ENCODE measurements around the gene KLK5. TPM values are rescaled to one million over a fixed set of nuclear protein-coding genes. Genes with fewer than 3 reads are reported as not detected.

The KLK5 gene
- total and polyA plus RNA-seq, 4 donors, result not detected

DNA sequence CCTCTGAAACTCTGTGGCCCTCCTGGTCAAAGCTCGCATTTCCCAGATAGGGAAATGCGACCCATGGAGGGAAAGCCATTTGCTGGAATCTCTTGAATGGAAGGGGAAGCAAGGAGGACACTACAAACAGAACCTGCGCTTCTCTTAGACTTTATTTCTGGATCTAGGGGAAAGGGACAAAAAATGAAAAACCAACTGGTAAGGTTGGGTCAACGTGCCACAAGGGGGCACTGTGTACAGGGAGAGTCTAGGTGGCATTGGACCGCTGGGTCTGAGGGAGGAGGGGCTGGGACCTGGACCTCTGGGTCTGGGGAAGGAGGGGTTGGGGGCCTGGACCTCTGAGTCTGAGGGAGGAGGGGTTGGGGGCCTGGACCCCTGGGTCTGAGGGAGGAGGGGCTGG is 46.6 kb downstream of the KLK5 start:
- Histone ChIP-seq H3K4me3 (ENCODE audit: low read depth in 1 of 3, low read length in 3 of 3) (no peak overlapping the region), H3K27me3 (ENCODE audit: control insufficient read depth in 4 of 4, insufficient read depth in 4 of 4, low read length in 3 of 4) (peaks cover 0 to 8% (median 3%) of the 10 kb centered on the region in 4 donors), H3K9me3 (ENCODE audit: control insufficient read depth in 4 of 4, low read length in 3 of 4) (no peaks in the 10 kb centered on the region), H3K9ac (ENCODE audit: low read depth in 1 of 2, low read length in 2 of 2) (no peak overlapping the region), H3K4me1 (ENCODE audit: control insufficient read depth in 4 of 4, insufficient read depth in 4 of 4, low read length in 3 of 4) (no peaks in the 10 kb centered on the region), H3K27ac (ENCODE audit: low read depth in 1 of 2, low read length in 2 of 2) (no peak overlapping the region), H3K36me3 (ENCODE audit: control insufficient read depth in 4 of 4, insufficient read depth in 3 of 4, low read depth in 1 of 4, low read length in 3 of 4) (no peaks in the 10 kb centered on the region)
- 16% methylated on average over 5 of the region's 5 CpGs for WGBS
- peak; percentile 32 for TF ChIP-seq CTCF (IDR thresholded peaks at IDR 0.05; ENCODE audit: low read depth, low read length, missing input control)
- no peak for TF ChIP-seq FOXA1 (IDR thresholded peaks at IDR 0.05)
- no peak for TF ChIP-seq HNF4A (conservative IDR thresholded peaks at IDR 0.05)
- TF ChIP-seq NR2F2 (IDR thresholded peaks at IDR 0.05), result no peak
- TF ChIP-seq RAD21 (IDR thresholded peaks at IDR 0.05), result peak in 1 of 2 donors; percentile 45
- no peak for TF ChIP-seq GABPA (IDR thresholded peaks at IDR 0.05 in 1 of 2, conservative IDR thresholded peaks at IDR 0.05 in 1 of 2)
- TF ChIP-seq MAX (IDR thresholded peaks at IDR 0.05), result no peak
- TF ChIP-seq FOXA2 (IDR thresholded peaks at IDR 0.05), result no peak
- TF ChIP-seq TAF1 (conservative IDR thresholded peaks at IDR 0.05), result no peak
- no peak for TF ChIP-seq ATF3 (IDR thresholded peaks at IDR 0.05)
- TF ChIP-seq EGR1 (IDR thresholded peaks at IDR 0.05; ENCODE audit: low read depth in 2 of 2), result no peak
- no peak for TF ChIP-seq SP1 (IDR thresholded peaks at IDR 0.05)
- DNase-seq (ENCODE audit: low spot score), result no peak

DNA sequence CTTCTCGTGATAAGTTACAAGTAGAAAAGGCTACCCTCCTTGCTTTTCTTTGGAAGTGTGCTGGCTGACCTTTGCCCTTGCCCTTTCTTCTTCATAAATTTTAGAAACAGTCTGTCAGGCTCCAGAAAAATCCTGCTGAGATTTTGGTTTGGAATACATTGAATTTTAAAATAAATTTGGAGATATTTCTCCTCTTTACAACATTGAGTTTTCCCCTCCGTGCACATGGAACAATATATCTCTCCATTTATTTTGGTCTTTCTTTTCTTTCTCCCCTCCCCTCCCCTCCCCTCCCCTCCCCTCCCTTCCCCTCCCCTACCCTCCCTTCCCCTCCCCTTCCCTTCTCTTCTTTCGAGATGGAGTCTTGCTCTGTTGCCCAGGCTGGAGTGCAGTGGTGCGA is 50.2 kb downstream of the KLK5 start:
- H3K9ac ChIP-seq (ENCODE audit: low read depth in 1 of 2, low read length in 2 of 2), result no peak overlapping the region
- H3K36me3 ChIP-seq (ENCODE audit: control insufficient read depth in 4 of 4, insufficient read depth in 3 of 4, low read depth in 1 of 4, low read length in 3 of 4), result no peaks in the 10 kb centered on the region
- H3K4me3 ChIP-seq (ENCODE audit: low read depth in 1 of 3, low read length in 3 of 3), result no peak overlapping the region
- no peaks in the 10 kb centered on the region for H3K4me1 ChIP-seq (ENCODE audit: control insufficient read depth in 4 of 4, insufficient read depth in 4 of 4, low read length in 3 of 4)
- no peak overlapping the region for H3K27ac ChIP-seq (ENCODE audit: low read depth in 1 of 2, low read length in 2 of 2)
- TF ChIP-seq FOXA2 (IDR thresholded peaks at IDR 0.05) (no peak), HNF4G (IDR thresholded peaks at IDR 0.05) (no peak), MAX (IDR thresholded peaks at IDR 0.05) (no peak), FOXA1 (IDR thresholded peaks at IDR 0.05) (no peak), NR2F2 (IDR thresholded peaks at IDR 0.05) (no peak), TAF1 (conservative IDR thresholded peaks at IDR 0.05) (no peak), YY1 (IDR thresholded peaks at IDR 0.05) (no peak), GABPA (IDR thresholded peaks at IDR 0.05 in 1 of 2, conservative IDR thresholded peaks at IDR 0.05 in 1 of 2) (no peak), RXRA (IDR thresholded peaks at IDR 0.05) (no peak), ZBTB33 (IDR thresholded peaks at IDR 0.05) (no peak), REST (IDR thresholded peaks at IDR 0.05) (no peak), HNF4A (conservative IDR thresholded peaks at IDR 0.05) (no peak), JUND (IDR thresholded peaks at IDR 0.05) (no peak), EGR1 (IDR thresholded peaks at IDR 0.05; ENCODE audit: low read depth in 2 of 2) (no peak), CTCF (IDR thresholded peaks at IDR 0.05; ENCODE audit: low read depth, low read length, missing input control) (no peak), RAD21 (IDR thresholded peaks at IDR 0.05) (no peak)
- DNase-seq (ENCODE audit: low spot score), result no peak
- no peaks in the 10 kb centered on the region for H3K9me3 ChIP-seq (ENCODE audit: control insufficient read depth in 4 of 4, low read length in 3 of 4)
- H3K27me3 ChIP-seq (ENCODE audit: control insufficient read depth in 4 of 4, insufficient read depth in 4 of 4, low read length in 3 of 4), result peaks cover 0 to 1% (median 0%) of the 10 kb centered on the region in 4 donors
- WGBS, result 68% methylated on average over 3 of the region's 4 CpGs

Data from liver (tissue), 9 donors.